SK-N-SH (cell line): ENCODE data around the gene CDH23.

ENCODE experiments used
- EP300 ChIP-seq, 2 experiments: IDR thresholded peaks; 2 replicates each; pipeline versions ENCODE4 v1.4.0 to v1.6.1; 2012; ENCODE audit warnings: borderline replicate concordance in 1 of 2, low read depth in 1 of 2, low read length in 1 of 2
- FOSL2 ChIP-seq: IDR thresholded peaks from 2 replicates; pipeline ENCODE4 v1.4.0; 2012; ENCODE audit warnings: low read depth, mild to moderate bottlenecking, moderate library complexity, borderline replicate concordance
- MAX ChIP-seq: IDR thresholded peaks from 2 replicates; pipeline ENCODE4 v1.4.0; 2012; ENCODE audit warnings: low read depth
- MXI1 ChIP-seq: IDR thresholded peaks from 2 replicates; pipeline ENCODE4 v1.6.1; 2012; ENCODE audit warnings: mild to moderate bottlenecking, low read depth, low read length, improper control_type of control experiment
- NFIC ChIP-seq: IDR thresholded peaks from 2 replicates; pipeline ENCODE4 v1.4.0; 2012; ENCODE audit warnings: borderline replicate concordance
- POLR2AphosphoS5 ChIP-seq: IDR thresholded peaks from 2 replicates; pipeline ENCODE4 v1.6.1; 2012; ENCODE audit warnings: low read depth, low read length
- RCOR1 ChIP-seq: fragments of 150-350 bp; IDR thresholded peaks from 2 replicates; pipeline ENCODE4 v1.6.1; 2017; ENCODE audit warnings: antibody characterized with exemption, low read length
- REST ChIP-seq: IDR thresholded peaks from 2 replicates; pipeline ENCODE4 v1.6.1; 2012; ENCODE audit warnings: mild to moderate bottlenecking, low read depth, low read length, moderate library complexity
- TAF1 ChIP-seq: IDR thresholded peaks from 2 replicates; pipeline ENCODE4 v1.6.1; 2012; ENCODE audit warnings: low read depth, mild to moderate bottlenecking, low read length, moderate library complexity, borderline replicate concordance
- TF ChIP-seq, protein P1 (sequence below): fragments of 200-600 bp; sonication (generic); IDR thresholded peaks from 2 replicates; pipeline ENCODE4 v1.6.1; 2017; ENCODE audit warnings: antibody characterized with exemption, mild to moderate bottlenecking, moderate library complexity
- TF ChIP-seq, protein P2 (sequence below): fragments of 150-350 bp; IDR thresholded peaks from 2 replicates; pipeline ENCODE4 v1.6.1; 2017; ENCODE audit warnings: antibody characterized with exemption, low read length, low read depth, borderline replicate concordance

- TF ChIP-seq, protein P1, sequence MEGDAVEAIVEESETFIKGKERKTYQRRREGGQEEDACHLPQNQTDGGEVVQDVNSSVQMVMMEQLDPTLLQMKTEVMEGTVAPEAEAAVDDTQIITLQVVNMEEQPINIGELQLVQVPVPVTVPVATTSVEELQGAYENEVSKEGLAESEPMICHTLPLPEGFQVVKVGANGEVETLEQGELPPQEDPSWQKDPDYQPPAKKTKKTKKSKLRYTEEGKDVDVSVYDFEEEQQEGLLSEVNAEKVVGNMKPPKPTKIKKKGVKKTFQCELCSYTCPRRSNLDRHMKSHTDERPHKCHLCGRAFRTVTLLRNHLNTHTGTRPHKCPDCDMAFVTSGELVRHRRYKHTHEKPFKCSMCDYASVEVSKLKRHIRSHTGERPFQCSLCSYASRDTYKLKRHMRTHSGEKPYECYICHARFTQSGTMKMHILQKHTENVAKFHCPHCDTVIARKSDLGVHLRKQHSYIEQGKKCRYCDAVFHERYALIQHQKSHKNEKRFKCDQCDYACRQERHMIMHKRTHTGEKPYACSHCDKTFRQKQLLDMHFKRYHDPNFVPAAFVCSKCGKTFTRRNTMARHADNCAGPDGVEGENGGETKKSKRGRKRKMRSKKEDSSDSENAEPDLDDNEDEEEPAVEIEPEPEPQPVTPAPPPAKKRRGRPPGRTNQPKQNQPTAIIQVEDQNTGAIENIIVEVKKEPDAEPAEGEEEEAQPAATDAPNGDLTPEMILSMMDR: no peak
- TF ChIP-seq RCOR1: no peak
- TF ChIP-seq REST: no peak
- TF ChIP-seq EP300 (IDR thresholded peaks at IDR 0.05; ENCODE audit: borderline replicate concordance in 1 of 2, low read depth in 1 of 2, low read length in 1 of 2): no peak
- TF ChIP-seq POLR2AphosphoS5: no peak
- no peak for TF ChIP-seq NFIC
- no peak for TF ChIP-seq FOSL2
- TF ChIP-seq TAF1: no peak
- TF ChIP-seq MAX: no peak
- TF ChIP-seq MXI1: no peak
- TF ChIP-seq, protein P2, sequence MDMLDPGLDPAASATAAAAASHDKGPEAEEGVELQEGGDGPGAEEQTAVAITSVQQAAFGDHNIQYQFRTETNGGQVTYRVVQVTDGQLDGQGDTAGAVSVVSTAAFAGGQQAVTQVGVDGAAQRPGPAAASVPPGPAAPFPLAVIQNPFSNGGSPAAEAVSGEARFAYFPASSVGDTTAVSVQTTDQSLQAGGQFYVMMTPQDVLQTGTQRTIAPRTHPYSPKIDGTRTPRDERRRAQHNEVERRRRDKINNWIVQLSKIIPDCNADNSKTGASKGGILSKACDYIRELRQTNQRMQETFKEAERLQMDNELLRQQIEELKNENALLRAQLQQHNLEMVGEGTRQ: no peak
Measured at GRCh38 chr10:71684356-71685173, 287.8 kb downstream of the CDH23 start.
